Cardiac septum (tissue), 1 donor: ENCODE data around the gene EPHA4. TPM values are rescaled to one million over a fixed set of nuclear protein-coding genes. Genes with fewer than 3 reads are reported as not detected.
"Not testable (repeated sequence)": the region's sequence is repeated elsewhere in the genome, so short reads cannot be mapped to it uniquely, and the experiment has no call there.

Experiments used
- DNase-seq: peaks from one replicate; pipeline ENCODE4 v3.0.0-alpha.2; 2020; ENCODE audit warnings: low spot score
- intact Hi-C: fragments of 100-400 bp; cut with DNase I; formaldehyde crosslinking; loops from one replicate; pipeline ENCODE4 v1.14.0; 2022
- total RNA-seq: library from RNA; stranded (reverse); fragmentation: NEBNext Ultra II Directional; extraction: Animal tissue kit (Norgen Biotek cat#: 25700); gene quantifications from one replicate; pipeline ENCODE4 v1.2.1, GENCODE V29; 2021
- donor health status: DM: no; HTN: no; CAD: no.

Gene EPHA4
- total RNA-seq, 1 donor from 2014 or later, result 72.6 TPM

GRCh38 chr2:221517146-221517695 lies 54.9 kb downstream of the EPHA4 start:
- intact Hi-C loops, result loop anchor here (5.0 kb wide), 1 partner anchor 95 kb away; no protein-coding TSS in a partner anchor
- no peak for DNase-seq

GRCh38 chr2:221515864-221516263 lies 56.2 kb downstream of the EPHA4 start:
- DNase-seq, result no peak
- intact Hi-C loops, result loop anchor here (5.0 kb wide), 1 partner anchor 94 kb away; no protein-coding TSS in a partner anchor

DNA sequence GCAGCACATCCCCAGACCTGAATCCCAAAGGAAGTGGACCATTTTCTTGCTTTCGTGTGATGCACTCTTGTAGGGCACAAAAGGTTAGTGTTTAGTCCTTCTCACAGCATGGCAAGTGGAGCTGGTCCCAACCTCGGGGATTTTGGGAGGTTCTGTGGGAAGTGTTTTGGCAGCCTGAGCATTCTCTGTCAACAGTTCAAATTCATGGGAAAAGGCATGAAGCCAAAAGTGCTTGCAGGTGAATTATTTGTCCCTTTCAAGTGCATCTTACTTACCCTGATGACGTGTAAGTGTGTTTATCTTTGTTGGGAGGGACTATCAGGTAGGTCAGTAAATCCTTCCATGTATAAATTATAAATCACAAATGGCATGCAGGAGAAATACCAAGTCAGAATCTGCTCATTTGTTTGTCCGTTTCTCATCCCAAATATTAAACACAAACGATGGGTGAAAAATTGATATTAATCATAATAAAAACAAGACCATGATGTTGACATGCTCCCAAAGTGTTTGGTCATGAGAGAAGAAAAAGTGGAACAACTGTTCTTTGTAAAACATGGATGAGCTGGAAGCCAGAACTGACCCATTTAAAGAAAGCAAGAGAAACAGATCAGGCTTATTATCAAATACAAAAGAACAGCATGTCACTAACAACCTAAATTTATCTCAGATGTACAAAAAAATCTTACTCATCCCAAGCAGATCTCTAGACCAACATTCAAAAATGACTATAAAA lies 57.6 kb downstream of the EPHA4 start:
- intact Hi-C loops, result loop anchor here (5.0 kb wide), 1 partner anchor 92 kb away; no protein-coding TSS in a partner anchor
- DNase-seq, result no peak

DNA sequence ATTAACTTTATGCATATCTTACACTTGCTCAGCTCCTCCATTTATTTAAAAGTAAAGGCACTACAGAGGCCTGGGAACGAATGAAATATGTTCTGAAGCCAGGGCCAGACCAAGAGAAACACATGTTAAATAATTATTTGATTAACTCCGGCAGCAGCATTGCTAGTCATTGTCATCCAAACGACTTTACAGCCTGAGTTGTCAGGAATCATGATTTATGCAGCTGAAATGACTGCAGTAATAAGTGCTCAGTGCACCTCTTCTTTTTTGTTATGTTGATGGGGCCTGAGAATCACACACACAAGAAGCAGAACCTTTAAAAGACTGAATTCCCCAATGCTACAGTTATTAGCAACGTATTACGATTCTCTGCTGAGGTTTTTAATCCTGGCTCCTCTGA lies 58.9 kb downstream of the EPHA4 start:
- DNase-seq, result no peak
- intact Hi-C loops, result no loop called here

GRCh38 chr2:221511325-221511724 lies 60.8 kb downstream of the EPHA4 start:
- DNase-seq, intact Hi-C loops: not testable (repeated sequence)

DNA sequence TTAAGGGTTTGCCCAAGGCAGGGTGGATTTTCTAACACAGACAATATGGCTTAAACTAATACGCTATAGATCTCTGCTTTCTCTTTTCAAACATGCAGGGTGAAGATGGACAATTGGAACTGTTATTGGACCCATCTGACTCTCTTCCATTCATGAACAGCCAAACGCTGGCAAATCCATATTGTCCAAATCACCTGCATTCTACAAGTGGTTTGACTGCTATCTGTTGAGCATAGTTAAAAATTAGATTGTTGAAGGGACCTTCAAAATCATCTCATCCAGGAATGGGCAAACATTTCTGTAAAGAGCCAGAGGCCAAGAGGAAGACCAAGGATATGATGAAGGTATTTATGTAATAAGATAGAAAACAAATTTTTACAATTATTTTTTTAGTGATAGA lies 65.6 kb downstream of the EPHA4 start:
- intact Hi-C loops, result no loop called here
- no peak for DNase-seq

DNA sequence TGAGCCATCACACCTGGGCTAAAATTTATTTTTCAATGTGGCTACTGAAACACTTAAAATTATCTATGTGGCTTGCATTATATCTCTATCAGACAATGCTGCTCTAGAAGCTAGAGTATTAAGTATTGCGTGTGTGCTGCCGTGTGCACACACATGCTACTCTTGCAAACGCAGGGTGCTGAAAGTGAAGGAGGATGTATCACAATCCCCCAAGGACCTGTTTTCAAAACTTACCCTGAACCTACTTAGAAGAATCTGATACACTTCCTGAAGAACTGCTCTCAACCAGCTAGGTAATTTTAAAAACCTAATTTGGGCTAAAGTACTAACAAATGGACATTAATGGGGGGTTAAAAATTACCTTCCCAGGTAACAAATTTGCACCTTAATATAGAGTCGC lies 66.5 kb downstream of the EPHA4 start:
- intact Hi-C loops, result no loop called here
- no peak for DNase-seq

- intact Hi-C loops, result no loop called here
Measured at GRCh38 chr2:221504905-221505304, 67.2 kb downstream of the EPHA4 start.

DNA sequence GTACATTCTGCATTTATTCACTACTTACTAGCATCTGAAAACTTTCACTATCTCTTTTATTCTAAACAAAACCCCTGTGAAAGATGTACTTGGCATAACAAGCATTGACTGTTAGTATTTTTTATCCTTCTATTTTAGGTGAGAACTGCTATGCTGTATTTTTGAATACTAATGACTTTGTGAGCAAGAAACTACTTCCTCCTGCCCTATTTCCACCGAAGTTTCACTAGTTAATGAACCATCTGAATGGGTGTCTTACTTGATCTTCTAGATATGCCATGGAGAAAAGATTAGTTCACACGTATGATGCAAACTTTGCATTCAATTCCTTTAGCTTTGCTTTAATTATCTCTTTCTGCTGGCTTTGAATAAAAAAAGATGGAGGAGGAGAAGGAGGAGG lies 68.1 kb downstream of the EPHA4 start:
- intact Hi-C loops, result no loop called here
- no peak for DNase-seq

More at GRCh38 chr2:221504905-221505304, 67.2 kb downstream of the EPHA4 start:
- no peak for DNase-seq

DNA sequence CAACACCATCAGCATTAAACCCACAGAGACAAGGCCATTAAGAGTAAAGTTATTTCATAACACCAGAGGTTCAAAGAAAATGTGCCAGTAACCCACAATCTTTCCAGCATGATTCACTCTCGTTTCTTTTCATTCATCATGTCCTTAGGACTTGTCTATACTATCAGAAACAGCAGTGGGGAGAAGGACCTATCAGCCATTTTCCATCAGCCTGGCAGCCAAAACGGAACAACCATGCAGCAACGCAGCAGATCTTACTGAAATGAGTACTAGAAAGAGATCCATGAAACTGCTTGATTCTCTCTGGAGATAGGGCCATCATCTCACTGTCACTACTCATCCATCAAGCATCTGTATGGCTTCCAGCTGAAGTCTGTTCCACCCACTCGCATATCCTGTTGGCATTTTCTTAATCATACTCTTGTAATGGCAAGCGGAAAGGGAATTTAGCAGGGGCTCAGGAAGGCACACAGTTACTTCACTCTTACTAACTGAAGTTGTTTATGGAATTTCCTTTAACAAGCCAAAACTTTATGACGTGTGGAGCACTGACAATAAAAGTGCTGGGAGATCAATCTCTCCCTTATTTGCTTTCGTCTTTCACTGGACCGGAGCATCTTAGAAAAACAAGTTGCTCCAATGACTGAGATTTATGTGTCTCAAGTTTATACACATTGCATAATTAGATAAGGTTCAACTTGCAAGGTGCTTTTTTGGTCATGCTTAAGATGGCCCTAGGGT lies 69.7 kb downstream of the EPHA4 start:
- intact Hi-C loops, result no loop called here
- DNase-seq, result no peak

DNA sequence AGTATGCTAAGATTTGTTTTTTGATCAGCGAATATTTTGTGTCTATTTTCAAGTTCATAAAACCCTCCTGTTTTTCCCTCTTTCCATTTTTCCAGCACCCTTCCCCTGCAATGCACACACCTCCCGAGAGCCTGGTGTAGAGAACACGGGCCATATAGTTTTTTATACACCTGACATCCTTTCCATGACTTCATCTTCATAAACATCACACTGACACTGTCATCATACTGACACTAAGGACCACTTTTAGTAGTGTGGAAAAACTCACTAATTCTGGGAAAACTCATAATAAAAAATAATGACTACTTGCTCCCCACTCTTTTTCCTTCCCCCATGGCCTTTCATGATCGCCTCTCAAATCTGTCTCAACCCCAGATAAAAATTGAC lies 70.2 kb downstream of the EPHA4 start:
- intact Hi-C loops, result no loop called here
- no peak for DNase-seq

DNA sequence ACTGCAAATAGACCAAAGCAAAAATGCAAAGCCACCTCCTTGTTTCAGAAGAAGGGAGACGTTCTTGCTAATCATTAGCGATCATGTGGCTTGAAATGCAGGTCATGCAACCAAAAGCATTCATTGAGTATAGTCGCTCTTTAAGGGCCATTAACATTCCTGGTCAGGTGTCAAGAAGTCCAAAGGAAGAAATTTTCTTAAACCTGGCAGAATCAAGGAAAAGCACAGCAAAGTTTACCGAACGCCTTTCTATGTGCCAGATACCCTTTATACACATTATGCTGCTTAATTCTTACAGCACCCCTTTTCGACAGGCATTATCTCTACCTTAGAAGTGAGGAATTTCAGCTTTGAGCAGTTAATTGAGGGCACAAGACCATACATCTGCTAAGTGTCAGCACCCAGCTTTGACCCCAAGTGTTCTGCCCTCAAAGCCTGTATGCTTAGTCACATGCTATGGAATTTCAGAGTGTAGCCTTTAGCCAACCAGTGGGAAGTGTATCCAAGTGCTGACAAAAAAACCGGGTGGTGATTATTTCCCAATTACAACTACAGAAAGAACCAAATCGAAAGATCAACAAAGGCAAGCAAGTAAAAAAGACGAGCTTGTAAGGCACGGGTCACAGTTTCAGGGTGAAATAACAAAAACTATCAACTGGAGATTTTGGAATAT lies 70.8 kb downstream of the EPHA4 start:
- no peak for DNase-seq
- intact Hi-C loops, result no loop called here

DNA sequence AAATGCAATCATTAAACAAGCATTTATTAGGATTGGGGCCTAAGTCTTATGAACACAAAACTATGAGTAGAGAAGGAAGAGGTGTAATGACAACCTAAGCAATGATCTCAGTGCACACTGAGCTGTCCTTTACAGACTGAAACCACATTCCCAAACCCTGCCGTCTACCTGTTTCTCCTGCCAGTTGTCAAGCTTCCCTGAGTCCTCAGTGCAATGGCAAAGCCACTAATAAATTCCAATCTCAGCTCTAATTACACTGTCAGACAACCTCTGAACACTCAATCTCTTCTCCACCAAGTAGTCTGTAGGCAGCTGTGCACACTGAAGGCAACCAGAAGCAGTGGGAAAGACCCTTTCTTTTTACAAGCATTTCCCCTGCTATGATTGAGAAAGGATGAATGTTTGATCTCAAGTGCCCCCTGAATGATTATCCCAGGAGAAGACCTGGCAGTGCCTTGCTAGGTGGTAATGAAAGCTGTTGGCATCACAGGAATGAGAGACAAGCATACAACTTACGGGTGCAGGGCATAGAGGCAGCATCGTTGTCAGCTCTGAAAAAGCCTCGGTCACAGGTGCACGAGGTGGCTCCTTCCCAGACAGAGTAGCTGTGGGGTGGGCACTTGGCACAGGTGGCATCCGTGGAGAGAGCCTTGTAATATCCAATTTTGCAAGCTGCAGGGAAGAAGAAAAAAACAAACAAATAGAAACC lies 71.4 kb downstream of the EPHA4 start:
- no peak for DNase-seq
- intact Hi-C loops, result no loop called here

DNA sequence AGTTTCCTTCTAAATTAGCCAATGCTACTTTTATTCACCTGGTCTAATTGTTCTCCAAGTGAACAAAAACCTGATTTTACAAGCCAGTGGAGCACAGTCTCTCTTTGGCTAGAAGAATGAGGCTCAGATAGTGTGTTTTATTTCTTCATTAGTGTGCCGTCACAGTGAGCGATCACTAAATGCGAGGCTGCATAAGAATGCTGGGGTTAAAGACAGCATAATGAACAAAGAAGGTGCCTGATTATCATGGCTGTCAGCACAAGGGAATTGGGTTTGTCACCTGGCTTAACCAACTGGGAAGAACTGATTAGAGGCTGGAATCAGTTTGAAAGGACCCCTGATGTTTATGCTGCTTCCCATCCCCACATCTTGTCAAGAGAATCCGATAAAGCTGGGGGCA lies 76.4 kb downstream of the EPHA4 start:
- DNase-seq, result no peak
- intact Hi-C loops, result no loop called here

- no peak for DNase-seq
- intact Hi-C loops, result no loop called here
Measured at GRCh38 chr2:221494556-221494955, 77.5 kb downstream of the EPHA4 start.

DNA sequence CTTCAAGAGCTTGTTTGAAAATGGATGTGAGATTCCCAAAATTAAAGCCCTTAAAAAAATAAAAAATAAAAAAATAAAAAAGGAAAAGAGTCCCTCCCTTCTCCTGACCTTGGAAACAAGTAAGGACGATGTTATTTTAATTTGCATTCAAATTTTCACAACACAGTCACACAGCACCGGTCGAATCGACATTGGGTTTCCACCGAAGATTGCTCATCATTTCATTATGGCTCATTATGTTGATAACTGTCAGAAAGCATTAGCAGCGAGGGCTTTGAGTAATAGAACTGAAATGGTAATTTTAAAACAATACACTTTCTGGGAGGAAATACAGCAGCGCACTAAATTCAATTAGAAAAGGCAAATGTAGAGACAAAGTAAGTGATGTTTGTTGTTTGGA lies 78.7 kb downstream of the EPHA4 start:
- no peak for DNase-seq
- intact Hi-C loops, result no loop called here

GRCh38 chr2:221492636-221493035 lies 79.5 kb downstream of the EPHA4 start:
- intact Hi-C loops, result no loop called here
- no peak for DNase-seq

GRCh38 chr2:221490506-221491060 lies 81.5 kb downstream of the EPHA4 start:
- intact Hi-C loops, result no loop called here
- no peak for DNase-seq

GRCh38 chr2:221488136-221488807 lies 83.8 kb downstream of the EPHA4 start:
- intact Hi-C loops, result no loop called here
- no peak for DNase-seq
